GM18498 (cell line): ENCODE data around the gene MYLK.
"Not testable (repeated sequence)": the region's sequence is repeated elsewhere in the genome, so short reads cannot be mapped to it uniquely, and the experiment has no call there.

Experiments
- ATAC-seq: cut with Tn5 transposase; IDR thresholded peaks from one replicate; pipeline ENCODE4 v1.9.1; 2021; ENCODE audit warnings: mild to moderate bottlenecking, moderate library complexity; ENCODE audit not compliant: unreplicated experiment

The MYLK gene

GRCh38 chr3:123728991-123729390 is 155.1 kb downstream of the MYLK start:
- ATAC-seq: no peak

GRCh38 chr3:123728014-123728413 is 156.1 kb downstream of the MYLK start:
- no peak for ATAC-seq

- ATAC-seq: no peak
Measured at GRCh38 chr3:123725652-123726400, 158.3 kb downstream of the MYLK start.

DNA sequence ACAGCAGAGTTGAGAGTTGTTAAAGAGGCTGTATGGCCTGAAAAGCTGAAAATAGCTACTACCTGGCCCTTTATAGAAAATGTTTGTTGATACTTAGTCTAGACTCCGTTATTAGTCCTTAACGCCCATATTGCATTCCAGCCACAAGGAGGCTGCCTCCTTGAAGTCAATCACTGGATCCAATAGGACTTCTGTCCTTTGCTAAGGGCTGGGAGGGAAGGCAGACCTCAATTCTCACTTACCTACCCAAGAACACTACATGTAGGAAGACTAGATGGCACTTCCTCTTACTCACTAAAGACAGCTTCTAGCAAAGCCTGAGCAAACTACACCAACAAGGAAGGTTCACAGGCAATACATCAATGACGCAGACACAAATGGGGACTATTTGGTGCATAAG is 159.8 kb downstream of the MYLK start:
- no peak for ATAC-seq

- no peak for ATAC-seq
Measured at GRCh38 chr3:123723522-123724168, 160.5 kb downstream of the MYLK start.

DNA sequence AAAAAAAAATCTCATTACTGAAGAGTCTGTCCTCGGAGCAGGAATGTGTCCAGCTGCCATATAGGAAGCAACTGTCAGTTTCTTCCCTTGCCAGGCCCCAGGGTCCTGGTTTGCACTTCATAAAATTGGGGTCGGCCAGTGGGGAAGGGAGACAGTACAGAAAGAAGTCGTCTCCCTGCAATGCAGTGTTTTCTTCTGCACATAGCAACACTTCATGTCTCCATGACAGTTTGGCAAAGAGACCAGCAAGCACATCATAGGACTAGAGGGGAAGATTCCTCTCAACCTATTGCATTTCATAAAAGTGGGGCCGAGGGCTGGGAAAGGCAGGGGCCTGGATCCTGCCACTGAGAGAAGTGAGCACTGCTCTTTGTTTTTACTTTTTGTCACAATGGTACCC is 161.1 kb downstream of the MYLK start:
- ATAC-seq: no peak

DNA sequence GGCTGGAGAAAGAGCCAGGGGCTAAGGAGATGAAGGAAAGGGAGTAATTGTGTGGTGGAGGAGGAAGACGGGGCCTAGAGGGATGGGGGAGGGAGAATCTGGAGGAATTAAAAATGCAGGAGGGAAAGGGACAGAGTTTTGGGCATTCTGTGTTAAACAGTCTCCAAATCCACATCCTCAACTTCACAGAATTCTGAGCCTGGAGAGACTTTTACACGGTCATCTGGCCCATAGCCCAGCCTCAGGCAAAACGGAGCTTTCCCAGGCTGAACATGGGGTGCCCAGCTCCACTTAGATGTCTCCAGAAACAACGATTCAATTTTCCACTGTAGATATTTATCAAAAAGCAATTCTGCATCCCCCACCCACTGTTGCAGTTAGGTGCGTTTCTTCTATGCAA is 161.7 kb downstream of the MYLK start:
- no peak for ATAC-seq

DNA sequence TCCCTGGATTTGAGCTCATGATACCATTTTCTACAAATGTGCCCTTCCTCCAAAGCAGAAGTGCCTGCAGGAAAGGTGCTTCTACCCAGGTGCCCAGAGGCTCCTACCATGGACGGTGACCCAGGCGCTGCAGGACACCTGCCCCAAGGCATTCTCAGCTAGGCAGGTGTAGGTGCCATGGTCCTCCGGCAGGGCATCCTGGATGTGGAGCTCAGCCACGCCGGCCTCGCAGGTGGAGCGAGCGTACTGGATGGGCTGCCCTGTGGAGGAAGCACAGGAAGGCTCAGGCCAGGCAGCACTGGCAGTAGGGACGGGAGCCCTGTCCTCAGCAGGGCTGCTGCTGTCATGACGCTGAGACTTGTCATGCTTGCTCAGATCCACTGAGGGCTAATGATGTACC is 162.1 kb downstream of the MYLK start:
- ATAC-seq: no peak

GRCh38 chr3:123721095-123721689 is 162.9 kb downstream of the MYLK start:
- ATAC-seq: not testable (repeated sequence)

DNA sequence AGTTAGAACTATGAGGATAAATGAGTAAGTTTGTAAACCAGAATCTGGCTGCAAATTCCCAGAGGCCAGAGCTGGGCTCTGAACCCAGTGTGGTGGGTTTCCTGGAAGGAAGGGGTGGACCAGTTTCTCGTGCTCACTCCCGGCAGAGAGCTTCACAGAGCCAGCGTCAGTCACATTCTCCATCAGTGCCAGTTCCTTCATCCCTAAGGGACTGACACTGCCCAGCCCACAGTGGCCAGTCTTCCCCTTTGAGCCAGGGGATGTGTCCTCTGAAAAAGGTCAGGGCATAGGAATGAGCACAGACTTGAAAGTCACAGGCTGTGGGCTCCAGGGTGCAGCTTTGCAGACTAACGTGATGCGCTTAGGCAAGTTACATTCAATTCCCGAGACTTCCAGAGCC is 163.5 kb downstream of the MYLK start:
- no peak for ATAC-seq

DNA sequence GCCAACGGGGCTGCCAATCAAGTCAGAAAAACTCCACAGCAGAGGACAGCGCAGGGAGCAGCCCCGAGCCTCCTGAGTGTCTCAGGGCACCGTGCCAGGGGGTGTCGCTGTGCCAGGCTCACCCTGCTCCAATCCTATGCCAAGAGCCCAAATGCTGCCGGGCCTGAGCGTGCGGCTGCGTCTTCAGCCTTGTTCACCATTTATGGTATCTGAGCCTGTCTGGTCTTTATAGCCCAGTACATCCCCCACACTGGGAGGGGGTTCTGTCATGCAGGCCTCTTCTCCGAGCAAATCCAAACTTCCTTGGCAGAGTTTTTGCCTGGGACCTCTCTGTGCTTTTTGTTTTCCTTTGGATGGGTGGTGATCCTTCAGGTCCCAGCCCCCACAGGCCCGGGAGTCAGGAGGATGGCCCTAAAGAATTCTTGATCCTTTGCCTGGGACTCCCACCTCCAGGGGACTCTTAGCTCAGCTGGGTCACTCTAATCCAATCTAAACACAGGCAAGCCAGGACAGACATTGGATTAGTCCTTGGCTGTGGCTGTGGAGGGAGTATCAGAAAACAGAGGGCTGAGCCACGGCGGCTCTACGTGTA is 164.2 kb downstream of the MYLK start:
- ATAC-seq: no peak

- ATAC-seq: not testable (repeated sequence)
Measured at GRCh38 chr3:123719061-123719756, 164.9 kb downstream of the MYLK start.

GRCh38 chr3:123718108-123718507 is 166.0 kb downstream of the MYLK start:
- ATAC-seq: no peak

DNA sequence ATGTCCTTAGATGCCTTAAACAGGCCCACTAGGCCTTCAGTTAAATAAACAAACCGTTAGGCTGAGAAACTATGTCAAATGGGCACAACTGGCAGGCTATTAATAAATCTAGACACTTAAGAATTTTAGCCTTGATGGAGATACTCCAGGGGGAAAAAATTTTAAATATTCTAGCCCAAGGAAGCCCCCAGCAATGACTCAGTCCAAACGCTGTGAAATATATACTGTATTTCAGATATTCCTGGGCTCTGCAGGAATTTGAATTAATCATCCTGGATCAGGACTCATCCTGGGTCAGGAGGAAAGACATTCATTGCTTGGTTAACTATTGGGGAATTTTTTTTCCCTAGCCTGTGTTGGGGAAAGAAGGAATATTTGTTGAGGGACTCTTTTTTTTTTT is 166.7 kb downstream of the MYLK start:
- not testable (repeated sequence) for ATAC-seq

DNA sequence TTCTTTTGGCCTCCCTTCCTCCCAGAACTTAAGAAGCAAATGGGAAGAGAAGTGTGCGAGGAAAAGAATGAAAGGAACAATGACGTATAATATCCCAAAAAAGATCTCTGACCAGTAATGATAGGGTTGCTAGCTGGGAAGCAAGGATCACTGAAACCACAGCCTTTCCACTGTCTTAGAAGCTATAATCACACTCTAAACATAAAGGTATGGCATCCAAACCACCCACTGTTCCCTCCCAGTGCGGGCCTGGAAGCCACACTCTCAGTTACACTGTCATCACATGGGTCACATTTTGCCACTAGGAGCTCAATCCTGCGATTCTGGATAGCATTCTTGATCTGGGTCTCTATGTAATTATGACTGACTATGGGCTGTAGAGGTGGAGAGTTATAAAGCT is 167.7 kb downstream of the MYLK start:
- ATAC-seq: no peak

DNA sequence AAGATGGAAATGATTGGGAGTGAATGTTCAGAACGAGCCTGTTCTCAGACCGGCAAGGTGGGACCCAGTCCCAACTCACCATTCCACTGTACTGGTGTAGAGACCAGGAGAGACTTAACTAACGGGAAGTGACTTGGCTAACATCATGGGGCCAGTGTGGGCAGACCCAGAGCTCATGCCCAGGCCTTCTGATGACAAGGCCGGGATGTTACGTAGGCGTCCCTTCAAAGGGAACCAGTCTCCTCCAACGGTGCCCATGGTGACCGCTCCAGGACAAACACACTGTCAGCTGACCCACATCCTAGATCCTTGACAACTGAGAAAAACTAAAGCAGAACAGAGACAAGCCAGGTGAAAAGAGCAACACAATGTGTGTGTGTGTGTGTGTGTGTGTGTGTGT is 170.9 kb downstream of the MYLK start:
- ATAC-seq: no peak

DNA sequence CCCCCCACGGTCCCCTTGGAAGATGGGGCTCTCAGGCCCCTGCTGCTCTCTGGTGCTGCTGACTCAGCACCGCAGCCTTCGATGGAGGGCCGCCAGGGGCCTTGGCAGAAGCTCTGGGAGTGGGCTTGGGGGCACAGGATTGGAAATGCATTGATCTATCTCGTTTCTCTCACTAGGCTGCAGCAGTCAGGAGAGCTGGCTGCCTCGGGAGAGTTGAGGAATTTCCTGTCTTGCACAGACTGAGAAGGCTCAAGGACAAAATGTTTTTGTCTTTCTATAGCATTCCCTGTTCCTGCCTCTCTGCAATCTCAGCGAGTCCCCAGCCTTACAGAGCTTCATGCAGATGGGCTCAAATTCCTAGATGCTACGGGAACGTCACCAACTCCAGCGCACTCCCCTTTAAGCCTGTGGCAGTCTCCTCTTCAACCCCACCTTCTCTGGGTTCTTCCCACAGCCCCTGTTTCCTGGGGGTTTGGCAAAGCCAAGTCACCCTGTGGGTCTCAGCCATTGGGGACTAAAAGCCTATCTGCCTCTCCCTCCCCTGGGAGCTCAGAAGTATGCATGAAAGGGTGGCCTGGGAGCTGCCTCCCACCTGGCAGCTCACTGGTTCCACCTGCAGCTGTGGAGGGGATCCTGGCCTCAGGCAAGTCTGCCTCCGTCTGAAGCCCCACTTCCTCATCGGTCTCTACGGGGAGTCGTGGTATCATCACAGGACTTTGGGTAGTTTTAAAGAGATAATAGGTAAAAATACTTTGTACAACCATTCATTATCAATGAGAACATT is 171.9 kb downstream of the MYLK start:
- ATAC-seq: no peak

- no peak for ATAC-seq
Measured at GRCh38 chr3:123711356-123711755, 172.8 kb downstream of the MYLK start.

DNA sequence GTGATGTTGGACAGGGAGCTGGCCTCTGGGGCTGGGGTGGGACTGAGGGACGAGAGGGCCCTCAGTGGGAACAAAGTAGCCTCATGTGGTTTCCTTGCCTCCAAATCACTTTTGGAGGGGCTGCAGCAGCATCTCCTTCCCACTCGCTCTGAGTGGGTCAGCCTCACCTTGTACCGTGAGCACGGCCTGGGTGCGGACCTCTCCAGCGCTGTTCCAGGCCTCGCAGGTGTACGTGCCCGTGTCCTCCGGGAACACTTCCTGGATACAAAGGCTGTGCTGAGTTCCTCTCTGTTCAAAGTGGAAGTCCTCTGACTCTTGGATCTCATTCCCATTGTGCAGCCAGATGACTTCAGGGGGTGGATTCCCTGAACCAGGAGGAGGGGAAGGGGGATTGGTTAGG is 175.6 kb downstream of the MYLK start:
- ATAC-seq: no peak

DNA sequence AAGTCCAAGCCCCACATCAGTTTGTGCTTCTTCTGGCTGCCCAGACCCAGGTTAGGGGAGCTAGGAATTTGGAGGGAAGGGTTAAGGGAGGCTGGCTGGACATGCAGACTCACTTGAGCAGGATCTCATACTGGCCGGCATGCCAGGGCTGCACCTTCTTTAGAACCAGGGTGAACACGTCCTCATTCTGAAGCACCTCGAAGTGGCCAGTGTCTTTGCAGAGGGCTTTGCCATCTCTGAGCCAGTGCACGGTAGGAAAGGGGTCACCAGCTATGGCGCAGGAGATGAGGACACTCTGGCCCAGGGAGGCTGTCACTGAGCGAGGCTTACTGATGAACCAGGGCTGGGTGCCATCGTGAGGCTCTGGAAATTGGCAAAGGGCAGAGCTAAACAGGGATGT is 176.5 kb downstream of the MYLK start:
- not testable (repeated sequence) for ATAC-seq

GRCh38 chr3:123706871-123707270 is 177.3 kb downstream of the MYLK start:
- no peak for ATAC-seq
